ENCODE data around the gene ELK3.

DNA sequence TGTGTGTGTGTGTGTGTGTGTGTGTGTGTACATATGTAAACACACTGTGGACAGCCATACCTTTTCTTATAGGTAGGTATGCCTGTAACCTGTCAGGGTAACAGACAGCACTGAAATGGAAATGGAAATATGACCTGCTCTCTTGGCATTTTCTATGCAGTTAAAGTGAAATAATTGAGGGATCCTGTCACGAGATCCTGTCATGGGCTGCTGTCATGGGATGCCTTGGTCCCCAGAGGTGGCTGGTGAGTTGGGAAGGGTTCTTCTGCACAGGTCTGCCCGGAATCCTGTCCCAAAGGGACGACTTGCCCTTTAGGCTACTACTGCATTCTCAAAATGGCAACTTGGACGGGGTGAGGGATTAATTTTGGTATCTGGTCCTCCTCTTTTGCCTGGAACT lies 47.3 kb downstream of the ELK3 start:
- TF ChIP-seq AHR (CRISPR knock-in tag; IDR thresholded peaks at IDR 0.05) (no peak), SP2 (CRISPR knock-in tag; IDR thresholded peaks at IDR 0.05) (no peak), ZNF441 (CRISPR knock-in tag; IDR thresholded peaks at IDR 0.05; ENCODE audit: borderline replicate concordance) (no peak), POLR2AphosphoS5 (IDR thresholded peaks at IDR 0.05; ENCODE audit: low read depth, low read length) (no peak), ZMYM2 (CRISPR knock-in tag; IDR thresholded peaks at IDR 0.05) (no peak)
- TF ChIP-seq, protein P1, sequence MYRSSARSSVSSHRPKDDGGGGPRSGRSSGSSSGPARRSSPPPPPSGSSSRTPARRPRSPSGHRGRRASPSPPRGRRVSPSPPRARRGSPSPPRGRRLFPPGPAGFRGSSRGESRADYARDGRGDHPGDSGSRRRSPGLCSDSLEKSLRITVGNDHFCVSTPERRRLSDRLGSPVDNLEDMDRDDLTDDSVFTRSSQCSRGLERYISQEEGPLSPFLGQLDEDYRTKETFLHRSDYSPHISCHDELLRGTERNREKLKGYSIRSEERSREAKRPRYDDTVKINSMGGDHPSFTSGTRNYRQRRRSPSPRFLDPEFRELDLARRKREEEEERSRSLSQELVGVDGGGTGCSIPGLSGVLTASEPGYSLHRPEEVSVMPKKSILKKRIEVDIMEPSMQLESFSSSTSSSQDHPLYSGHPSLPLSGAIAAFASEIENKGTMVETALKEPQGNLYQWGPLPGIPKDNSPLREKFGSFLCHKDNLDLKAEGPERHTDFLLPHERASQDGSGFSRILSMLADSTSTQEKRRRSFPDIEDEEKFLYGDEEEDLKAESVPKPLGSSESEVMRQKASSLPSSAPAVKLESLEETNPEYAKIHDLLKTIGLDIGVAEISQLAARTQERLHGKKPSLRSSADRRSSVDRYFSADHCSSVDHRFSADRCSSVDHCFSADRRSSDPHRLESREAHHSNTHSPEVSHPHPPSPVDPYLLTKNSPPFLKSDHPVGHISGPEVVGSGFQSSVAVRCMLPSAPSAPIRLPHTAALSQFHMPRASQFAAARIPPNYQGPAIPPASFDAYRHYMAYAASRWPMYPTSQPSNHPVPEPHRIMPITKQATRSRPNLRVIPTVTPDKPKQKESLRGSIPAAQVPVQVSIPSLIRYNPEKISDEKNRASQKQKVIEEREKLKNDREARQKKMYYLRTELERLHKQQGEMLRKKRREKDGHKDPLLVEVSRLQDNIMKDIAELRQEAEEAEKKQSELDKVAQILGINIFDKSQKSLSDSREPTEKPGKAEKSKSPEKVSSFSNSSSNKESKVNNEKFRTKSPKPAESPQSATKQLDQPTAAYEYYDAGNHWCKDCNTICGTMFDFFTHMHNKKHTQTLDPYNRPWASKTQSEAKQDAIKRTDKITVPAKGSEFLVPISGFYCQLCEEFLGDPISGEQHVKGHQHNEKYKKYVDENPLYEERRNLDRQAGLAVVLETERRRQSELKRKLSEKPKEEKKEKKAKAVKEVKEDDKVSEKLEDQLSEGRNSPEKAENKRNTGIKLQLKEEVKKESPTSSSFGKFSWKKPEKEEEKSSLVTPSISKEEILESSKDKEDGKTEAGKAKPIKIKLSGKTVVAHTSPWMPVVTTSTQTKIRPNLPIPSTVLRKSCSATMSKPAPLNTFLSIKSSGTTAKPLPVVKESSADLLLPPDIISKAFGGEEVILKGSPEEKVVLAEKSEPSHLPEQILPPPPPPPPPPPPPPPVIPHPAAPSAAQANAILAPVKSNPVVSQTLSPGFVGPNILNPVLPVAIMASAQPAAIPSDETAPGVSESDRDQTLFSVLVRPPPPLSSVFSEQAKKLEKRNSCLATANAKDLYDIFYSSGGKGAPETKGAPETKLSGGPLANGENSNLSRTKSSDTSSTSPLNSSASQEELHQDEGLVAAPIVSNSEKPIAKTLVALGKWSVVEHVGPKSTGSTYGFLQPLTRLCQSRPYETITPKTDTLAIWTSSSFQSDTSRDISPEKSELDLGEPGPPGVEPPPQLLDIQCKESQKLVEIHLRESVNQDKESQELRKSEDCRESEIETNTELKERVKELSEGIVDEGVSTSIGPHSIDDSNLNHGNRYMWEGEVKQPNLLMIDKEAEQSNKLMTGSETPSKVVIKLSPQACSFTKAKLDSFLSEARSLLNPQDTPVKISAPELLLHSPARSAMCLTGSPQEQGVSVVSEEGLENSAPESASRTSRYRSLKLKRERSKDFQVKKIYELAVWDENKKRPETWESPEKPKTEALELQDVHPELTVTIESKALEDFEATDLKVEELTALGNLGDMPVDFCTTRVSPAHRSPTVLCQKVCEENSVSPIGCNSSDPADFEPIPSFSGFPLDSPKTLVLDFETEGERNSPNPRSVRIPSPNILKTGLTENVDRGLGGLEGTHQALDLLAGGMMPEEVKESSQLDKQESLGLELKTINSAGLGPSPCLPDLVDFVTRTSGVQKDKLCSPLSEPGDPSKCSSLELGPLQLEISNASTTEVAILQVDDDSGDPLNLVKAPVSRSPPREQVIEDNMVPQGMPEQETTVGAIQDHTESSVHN (CRISPR knock-in tag; IDR thresholded peaks at IDR 0.05): no peak

All from HepG2 (cell line).